LNCaP clone FGC (cell line): ENCODE results near the gene KREMEN1.

Experiments used
- DNase-seq: peaks from one replicate; pipeline ENCODE4 v3.0.0-alpha.2; 2011; ENCODE audit warnings: low read depth
- H3K4me3 ChIP-seq: 2 replicates; pipeline ENCODE4 v1.5.1; 2011; ENCODE audit warnings: mild to moderate bottlenecking, low read depth, low read length, control low read depth
- CTCF ChIP-seq: IDR thresholded peaks from 2 replicates; pipeline ENCODE4 v1.5.1; 2012; ENCODE audit warnings: mild to moderate bottlenecking; ENCODE audit not compliant: control insufficient read depth, insufficient read depth; ENCODE audit errors: extremely low read depth

The KREMEN1 gene

GRCh38 chr22:29072979-29073617, at the start of gene KREMEN1:
KREMEN1 (plus strand) TSS chr22:29073035; CDS start chr22:29073131, 96 bp downstream.
- TF ChIP-seq CTCF: no peak
- DNase-seq: no peak
- peak within 1 kb of the TSS; percentile 64 for H3K4me3 ChIP-seq

- no peak for DNase-seq
- no peak for TF ChIP-seq CTCF
Observed at GRCh38 chr22:29023172-29023796, 49.6 kb upstream of the KREMEN1 start.

GRCh38 chr22:29026579-29026978, 46.3 kb upstream of the KREMEN1 start:
- no peak for TF ChIP-seq CTCF
- no peak for DNase-seq
- H3K4me3 ChIP-seq: no peak overlapping the region

More at GRCh38 chr22:29023172-29023796, 49.6 kb upstream of the KREMEN1 start:
- H3K4me3 ChIP-seq: no peak overlapping the region

GRCh38 chr22:29028468-29028867, 44.4 kb upstream of the KREMEN1 start:
- DNase-seq: no peak
- TF ChIP-seq CTCF: no peak
- no peak overlapping the region for H3K4me3 ChIP-seq

- no peak overlapping the region for H3K4me3 ChIP-seq
- DNase-seq: no peak
- TF ChIP-seq CTCF: no peak
Observed at GRCh38 chr22:29029202-29030000, 43.4 kb upstream of the KREMEN1 start.

GRCh38 chr22:29030016-29030617, 42.7 kb upstream of the KREMEN1 start:
- DNase-seq: no peak
- H3K4me3 ChIP-seq: peak overlapping the region; percentile 27
- no peak for TF ChIP-seq CTCF
